GM12872 (cell line): Measurements from ENCODE around the gene PLEKHG4B.

Experiments used
- TF ChIP-seq, protein P1 (sequence below): IDR thresholded peaks from 3 replicates; pipeline ENCODE4 v1.5.1; 2011; ENCODE audit warnings: low read depth, mild to moderate bottlenecking, low read length, moderate library complexity; ENCODE audit not compliant: insufficient read depth

Gene PLEKHG4B

DNA sequence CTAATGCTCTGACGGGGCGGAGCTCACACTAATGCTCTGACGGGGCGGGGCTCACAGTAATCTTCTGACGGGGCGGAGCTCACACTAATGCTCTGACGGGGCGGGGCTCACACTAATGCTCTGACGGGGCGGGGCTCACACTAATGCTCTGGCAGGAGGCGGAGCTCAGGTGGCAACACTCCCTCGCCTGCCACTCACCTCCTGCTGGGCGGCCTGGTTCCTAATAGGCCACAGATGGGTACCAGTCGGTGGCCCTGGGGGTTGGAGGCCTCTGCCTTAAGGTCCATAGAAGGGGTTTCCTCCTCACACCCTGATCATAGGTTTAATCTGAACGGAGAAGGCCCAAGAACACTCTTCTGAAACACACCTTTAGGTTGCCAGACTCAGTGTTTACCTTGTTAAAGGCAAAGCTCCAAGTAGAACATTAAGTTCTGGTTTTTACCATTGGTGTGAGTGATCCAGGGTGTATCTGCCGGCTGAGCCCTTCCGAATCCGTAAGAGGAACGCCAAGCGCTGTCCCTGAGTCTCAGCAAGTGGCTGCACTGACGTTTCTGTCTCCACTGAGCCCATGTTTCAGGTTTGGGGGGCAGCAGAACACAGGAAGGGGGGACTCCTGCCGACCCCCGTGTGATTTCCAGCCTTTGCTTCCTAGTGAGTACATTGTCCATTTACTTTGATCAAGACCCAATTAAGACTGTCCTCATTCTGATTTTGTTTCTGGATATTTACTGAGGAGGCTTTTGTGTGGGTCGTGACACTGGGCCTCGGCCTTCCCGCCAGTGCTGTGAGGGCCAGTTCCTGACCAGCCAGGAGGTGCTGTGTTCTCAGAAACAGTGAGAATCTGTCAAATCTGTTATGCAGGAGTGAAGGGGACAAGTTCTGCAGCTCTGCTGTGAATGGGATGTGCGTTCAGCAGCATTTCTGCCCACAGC lies 74.7 kb downstream of the PLEKHG4B start:
- TF ChIP-seq, protein P1, sequence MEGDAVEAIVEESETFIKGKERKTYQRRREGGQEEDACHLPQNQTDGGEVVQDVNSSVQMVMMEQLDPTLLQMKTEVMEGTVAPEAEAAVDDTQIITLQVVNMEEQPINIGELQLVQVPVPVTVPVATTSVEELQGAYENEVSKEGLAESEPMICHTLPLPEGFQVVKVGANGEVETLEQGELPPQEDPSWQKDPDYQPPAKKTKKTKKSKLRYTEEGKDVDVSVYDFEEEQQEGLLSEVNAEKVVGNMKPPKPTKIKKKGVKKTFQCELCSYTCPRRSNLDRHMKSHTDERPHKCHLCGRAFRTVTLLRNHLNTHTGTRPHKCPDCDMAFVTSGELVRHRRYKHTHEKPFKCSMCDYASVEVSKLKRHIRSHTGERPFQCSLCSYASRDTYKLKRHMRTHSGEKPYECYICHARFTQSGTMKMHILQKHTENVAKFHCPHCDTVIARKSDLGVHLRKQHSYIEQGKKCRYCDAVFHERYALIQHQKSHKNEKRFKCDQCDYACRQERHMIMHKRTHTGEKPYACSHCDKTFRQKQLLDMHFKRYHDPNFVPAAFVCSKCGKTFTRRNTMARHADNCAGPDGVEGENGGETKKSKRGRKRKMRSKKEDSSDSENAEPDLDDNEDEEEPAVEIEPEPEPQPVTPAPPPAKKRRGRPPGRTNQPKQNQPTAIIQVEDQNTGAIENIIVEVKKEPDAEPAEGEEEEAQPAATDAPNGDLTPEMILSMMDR: no peak

DNA sequence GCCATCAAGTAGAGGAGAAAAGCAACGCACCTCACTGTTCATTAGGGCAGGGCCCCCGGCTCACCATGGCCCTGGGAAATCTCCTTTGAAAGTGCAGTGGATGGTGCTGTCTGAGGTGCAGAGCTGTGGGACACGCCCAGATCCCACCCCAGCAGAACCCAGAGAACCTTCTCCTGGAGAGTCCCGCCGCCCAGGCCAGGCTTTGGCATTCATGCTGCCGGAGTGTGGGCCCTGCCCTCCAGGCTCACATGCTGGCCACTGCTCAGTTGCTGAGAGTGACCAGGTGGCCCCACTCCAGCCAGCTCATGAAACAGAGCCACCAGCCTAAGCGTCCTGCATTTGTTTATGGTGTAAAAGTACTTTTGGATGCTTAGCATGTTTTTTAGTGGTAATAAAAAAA lies 75.5 kb downstream of the PLEKHG4B start:
- TF ChIP-seq, protein P1: no peak

DNA sequence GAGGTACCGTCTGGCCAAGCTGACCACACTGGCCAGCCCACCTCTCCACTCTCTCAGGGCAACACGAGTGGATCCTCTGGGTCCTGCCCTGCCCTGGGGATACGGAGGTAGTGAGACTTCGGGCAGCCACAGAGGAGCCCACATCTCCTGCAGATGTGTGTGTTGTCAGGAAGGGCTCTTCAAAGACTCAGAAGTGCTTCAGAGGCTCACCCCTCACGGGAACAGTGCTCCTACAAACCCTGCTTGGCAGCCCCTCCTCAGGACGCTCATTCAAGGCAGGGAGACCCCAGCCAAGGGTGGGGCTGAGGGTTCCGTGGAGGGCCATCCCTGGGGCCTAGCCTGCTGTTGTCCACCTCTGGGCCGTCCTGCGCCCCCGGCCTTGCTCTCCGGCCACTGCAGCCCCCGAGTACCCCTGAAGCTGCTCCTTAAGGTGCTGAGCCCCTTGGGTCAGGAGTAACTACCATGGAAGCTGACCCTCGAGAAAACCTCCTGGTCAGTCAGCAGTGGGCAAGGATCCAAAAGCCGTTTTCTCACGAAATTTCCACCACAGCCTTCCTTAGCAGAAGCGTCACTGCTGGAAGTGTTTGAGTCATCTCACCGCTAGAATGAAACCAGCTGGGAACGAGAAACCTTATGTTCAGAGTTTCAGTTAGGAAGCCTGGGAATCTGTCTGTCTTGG lies 76.2 kb downstream of the PLEKHG4B start:
- TF ChIP-seq, protein P1: no peak

DNA sequence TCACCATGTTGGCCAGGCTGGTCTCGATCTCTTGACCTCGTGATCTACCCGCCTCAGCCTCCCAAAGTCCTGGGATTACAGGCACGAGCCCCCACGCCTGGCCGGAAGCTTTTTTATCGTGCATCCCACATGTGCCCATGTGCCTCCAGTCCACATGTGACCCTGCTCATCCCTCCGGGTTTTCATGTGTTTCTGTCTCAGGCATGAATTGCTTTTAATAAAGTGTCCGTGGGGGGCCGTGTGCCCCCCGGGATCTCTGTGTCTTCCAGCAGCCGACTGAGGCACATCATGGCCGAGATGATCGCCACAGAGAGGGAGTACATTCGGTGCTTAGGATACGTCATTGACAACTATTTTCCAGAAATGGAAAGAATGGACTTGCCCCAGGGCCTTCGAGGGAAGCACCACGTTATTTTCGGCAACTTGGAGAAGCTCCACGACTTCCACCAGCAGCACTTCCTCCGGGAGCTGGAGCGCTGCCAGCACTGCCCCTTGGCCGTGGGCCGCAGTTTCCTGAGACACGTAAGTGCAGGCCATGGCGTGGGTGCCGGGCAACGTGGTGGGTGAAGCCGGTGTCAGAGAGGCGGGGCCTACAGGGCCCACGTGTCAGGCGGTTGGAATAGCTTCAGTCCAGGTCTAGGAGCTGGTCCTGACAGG lies 77.2 kb downstream of the PLEKHG4B start:
- TF ChIP-seq, protein P1: no peak

DNA sequence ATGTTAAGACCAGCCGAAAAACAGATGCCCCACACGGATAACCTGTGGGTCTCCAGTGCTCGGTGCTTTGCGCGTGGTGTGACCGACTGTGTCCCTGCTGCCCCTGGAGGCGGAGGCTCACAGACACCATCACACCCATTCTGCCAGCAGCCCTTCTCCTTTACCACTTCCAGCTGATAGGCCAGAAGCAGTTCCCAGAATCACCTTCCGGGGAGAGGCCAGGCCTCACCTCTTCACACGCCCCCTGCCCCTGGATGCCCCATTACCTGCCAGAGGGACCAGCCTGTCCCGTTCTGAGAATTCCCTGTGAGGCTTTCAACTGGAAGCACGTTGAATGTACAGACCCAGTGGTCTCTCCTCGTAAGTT lies 77.7 kb downstream of the PLEKHG4B start:
- TF ChIP-seq, protein P1: no peak

DNA sequence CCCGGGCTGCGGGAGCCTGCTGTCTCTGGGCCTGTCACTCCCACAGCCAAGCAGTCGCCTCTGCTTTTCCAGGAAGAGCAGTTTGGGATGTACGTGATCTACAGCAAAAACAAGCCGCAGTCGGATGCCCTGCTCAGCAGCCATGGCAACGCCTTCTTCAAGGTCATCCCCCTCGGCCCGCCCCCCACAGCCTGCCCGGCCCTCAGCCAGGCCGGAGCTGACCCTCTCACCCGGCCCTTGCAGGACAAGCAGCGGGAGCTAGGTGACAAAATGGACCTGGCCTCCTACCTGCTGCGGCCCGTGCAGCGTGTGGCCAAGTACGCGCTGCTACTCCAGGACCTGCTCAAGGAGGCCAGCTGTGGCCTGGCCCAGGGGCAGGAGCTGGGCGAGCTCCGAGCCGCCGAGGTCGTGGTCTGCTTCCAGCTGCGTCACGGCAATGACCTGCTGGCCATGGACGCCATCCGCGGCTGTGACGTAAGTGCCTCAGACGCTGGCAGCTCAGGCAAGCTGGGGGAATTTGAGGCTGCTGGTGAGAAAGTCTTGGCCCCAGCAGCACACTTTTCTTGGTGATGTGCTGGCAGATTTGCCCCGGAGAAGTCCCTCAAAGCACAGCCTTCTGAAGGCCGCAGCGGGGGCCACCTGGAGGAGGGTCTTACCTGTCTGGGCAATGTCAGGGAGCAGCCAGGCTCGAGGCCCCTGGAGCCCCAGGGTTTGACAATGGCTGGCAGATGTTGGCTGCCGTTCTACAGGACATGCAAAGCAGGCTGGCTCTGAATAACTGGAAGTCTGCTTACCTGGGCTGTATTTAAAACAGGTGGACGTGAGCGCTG lies 79.2 kb downstream of the PLEKHG4B start:
- TF ChIP-seq, protein P1: no peak
